K562 (cell line): ENCODE data around the gene GPHA2. TPM values are rescaled to one million over a fixed set of nuclear protein-coding genes. Genes with fewer than 3 reads are reported as not detected.

Experiments
- FIP1L1 ChIP-seq: fragments of 200-400 bp; formaldehyde crosslinking; IDR thresholded peaks from 2 replicates; pipeline ENCODE4 v1.6.1; 2018; ENCODE audit warnings: mild to moderate bottlenecking, low read depth, low read length; ENCODE audit not compliant: poor library complexity, severe bottlenecking
- L3MBTL2 ChIP-seq: fragments of 450-650 bp; IDR thresholded peaks from 2 replicates; pipeline ENCODE4 v1.6.1; 2016; ENCODE audit warnings: mild to moderate bottlenecking, moderate library complexity
- MITF ChIP-seq: IDR thresholded peaks from 2 replicates; pipeline ENCODE4 v1.6.1; 2014; ENCODE audit warnings: antibody characterized with exemption
- TBP ChIP-seq: optimal IDR thresholded peaks from 2 replicates; pipeline ENCODE3; 2011; ENCODE audit warnings: low read depth, low read length, improper control_type of control experiment
- U2AF1 ChIP-seq: fragments of 200-400 bp; formaldehyde crosslinking; optimal IDR thresholded peaks from 2 replicates; pipeline ENCODE3; 2017; ENCODE audit warnings: mild to moderate bottlenecking, low read depth, low read length, moderate library complexity
- ZC3H4 ChIP-seq: sonication (generic); formaldehyde crosslinking; IDR thresholded peaks from 2 replicates; pipeline ENCODE4 v1.9.0; 2021; ENCODE audit warnings: missing genetic modification reagents, borderline replicate concordance
- ZFP30 ChIP-seq: fragments of 250-450 bp; sonication (Bioruptor Pico); IDR thresholded peaks from 2 replicates; pipeline ENCODE4 v1.8.0; 2022; ENCODE audit warnings: moderate library complexity, mild to moderate bottlenecking, inconsistent platforms, borderline replicate concordance
- ZNF239 ChIP-seq: fragments of 250-450 bp; sonication (Bioruptor Pico); IDR thresholded peaks from 2 replicates; pipeline ENCODE4 v1.4.0; 2020; ENCODE audit warnings: mild to moderate bottlenecking
- ZNF407 ChIP-seq: fragments of 450-650 bp; IDR thresholded peaks from 2 replicates; pipeline ENCODE4 v1.6.1; 2016; ENCODE audit warnings: low read depth
- polyA plus RNA-seq, 8 experiments: library from polyadenylated mRNA; depleted of rRNA in 4 of 8; stranded (reverse) in 5 of 8; unstranded in 3 of 8; fragments of >200 nt; fragmentation: Nextera tagmentation in 2 of 8; fragmentation: Illumina TruSeq in 1 of 8; extraction: Ambion mirVana in 2 of 8; extraction: Trizol in 1 of 8; gene quantifications; 2 replicates each; pipeline versions ENCODE4 v1.2.1 to v1.2.3, GENCODE V29; 2011 to 2014; ENCODE audit warnings: inconsistent platforms in 1 of 8, missing spikeins in 1 of 8
- total RNA-seq, 7 experiments: library from RNA; depleted of rRNA in 6 of 7; stranded (reverse); fragments of >200 nt in 6 of 7; fragmentation: Illumina TruSeq in 2 of 7; extraction: Trizol in 2 of 7; gene quantifications; 2 replicates each; pipeline versions ENCODE4 v1.2.1 to v1.2.3, GENCODE V29; 2011 to 2021; ENCODE audit warnings: low replicate concordance in 1 of 7
- TF ChIP-seq, protein P1 (sequence below): fragments of 450-650 bp; IDR thresholded peaks from 2 replicates; pipeline ENCODE4 v1.6.1; 2016; ENCODE audit warnings: missing biosample characterization, missing genetic modification characterization
- TF ChIP-seq, protein P2 (sequence below): fragments of 450-650 bp; IDR thresholded peaks from 2 replicates; pipeline ENCODE4 v1.7.1; 2018; ENCODE audit warnings: mild to moderate bottlenecking, low read depth; ENCODE audit not compliant: partially characterized antibody

GPHA2 gene
- total and polyA plus RNA-seq, 9 of the 15 experiments (the other 6 are each of a cell fraction or from before 2014, with no cell fraction given) = 0.17 to 0.22 TPM; not detected in 7

DNA sequence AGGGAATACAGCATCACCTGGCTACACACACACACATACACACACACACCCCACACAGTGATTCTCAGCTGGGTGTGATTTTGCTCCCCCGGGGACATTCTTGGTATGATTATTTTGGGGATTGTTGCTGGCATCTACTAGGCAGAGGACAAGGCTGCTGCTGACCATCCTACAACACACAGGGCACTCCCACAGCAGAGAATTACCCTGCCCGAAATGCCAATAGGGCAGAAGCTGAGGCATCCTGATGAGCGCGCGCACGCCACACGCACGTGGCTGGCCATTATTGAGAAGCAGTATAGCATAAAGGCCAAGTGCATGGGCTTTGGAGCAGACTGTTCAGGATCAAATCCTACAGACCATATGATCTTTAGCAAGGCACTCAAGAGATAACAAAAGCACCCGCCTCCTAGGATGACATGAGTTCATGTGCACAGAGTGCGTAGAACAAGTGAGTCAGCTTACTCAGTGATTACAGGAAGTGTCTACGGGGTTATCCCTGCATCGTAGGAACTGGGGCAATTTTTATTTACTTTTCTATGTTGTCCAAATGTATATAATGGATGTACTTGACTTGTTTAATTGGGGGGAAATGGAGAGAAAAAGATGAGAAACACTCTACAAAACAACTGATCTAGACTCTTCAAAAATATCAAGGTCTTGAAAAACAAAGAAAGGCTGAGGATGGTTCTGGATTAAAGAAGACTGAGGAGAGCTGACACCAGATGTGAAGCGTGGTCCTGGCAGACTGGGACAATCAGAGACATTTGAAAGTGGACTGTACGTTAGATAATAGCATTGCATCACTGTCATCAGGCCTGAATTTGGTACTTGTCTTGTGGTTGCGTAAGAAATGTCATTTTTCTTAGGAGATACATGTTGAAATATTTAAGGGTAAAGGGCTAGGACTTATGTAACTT lies 50.1 kb downstream of the GPHA2 start (continued):
- TF ChIP-seq MITF = peak; percentile 90
- no peak for TF ChIP-seq ZNF407
- TF ChIP-seq, protein P1, sequence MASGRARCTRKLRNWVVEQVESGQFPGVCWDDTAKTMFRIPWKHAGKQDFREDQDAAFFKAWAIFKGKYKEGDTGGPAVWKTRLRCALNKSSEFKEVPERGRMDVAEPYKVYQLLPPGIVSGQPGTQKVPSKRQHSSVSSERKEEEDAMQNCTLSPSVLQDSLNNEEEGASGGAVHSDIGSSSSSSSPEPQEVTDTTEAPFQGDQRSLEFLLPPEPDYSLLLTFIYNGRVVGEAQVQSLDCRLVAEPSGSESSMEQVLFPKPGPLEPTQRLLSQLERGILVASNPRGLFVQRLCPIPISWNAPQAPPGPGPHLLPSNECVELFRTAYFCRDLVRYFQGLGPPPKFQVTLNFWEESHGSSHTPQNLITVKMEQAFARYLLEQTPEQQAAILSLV (tag) = peak; percentile 73; the same call in 1 of the 2 replicates
- peak; percentile 96 for TF ChIP-seq L3MBTL2
- no peak for TF ChIP-seq ZC3H4 (CRISPR knock-in tag)
- TF ChIP-seq ZFP30 = no peak
- peak; percentile 70 for TF ChIP-seq TBP
- TF ChIP-seq U2AF1 = no peak
- no peak for TF ChIP-seq ZNF239 (CRISPR knock-in tag)
- TF ChIP-seq, protein P2, sequence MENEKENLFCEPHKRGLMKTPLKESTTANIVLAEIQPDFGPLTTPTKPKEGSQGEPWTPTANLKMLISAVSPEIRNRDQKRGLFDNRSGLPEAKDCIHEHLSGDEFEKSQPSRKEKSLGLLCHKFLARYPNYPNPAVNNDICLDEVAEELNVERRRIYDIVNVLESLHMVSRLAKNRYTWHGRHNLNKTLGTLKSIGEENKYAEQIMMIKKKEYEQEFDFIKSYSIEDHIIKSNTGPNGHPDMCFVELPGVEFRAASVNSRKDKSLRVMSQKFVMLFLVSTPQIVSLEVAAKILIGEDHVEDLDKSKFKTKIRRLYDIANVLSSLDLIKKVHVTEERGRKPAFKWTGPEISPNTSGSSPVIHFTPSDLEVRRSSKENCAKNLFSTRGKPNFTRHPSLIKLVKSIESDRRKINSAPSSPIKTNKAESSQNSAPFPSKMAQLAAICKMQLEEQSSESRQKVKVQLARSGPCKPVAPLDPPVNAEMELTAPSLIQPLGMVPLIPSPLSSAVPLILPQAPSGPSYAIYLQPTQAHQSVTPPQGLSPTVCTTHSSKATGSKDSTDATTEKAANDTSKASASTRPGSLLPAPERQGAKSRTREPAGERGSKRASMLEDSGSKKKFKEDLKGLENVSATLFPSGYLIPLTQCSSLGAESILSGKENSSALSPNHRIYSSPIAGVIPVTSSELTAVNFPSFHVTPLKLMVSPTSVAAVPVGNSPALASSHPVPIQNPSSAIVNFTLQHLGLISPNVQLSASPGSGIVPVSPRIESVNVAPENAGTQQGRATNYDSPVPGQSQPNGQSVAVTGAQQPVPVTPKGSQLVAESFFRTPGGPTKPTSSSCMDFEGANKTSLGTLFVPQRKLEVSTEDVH = peak; percentile 56
- no peak for TF ChIP-seq FIP1L1
